ENCODE results near the gene ANKRD39.

DNA sequence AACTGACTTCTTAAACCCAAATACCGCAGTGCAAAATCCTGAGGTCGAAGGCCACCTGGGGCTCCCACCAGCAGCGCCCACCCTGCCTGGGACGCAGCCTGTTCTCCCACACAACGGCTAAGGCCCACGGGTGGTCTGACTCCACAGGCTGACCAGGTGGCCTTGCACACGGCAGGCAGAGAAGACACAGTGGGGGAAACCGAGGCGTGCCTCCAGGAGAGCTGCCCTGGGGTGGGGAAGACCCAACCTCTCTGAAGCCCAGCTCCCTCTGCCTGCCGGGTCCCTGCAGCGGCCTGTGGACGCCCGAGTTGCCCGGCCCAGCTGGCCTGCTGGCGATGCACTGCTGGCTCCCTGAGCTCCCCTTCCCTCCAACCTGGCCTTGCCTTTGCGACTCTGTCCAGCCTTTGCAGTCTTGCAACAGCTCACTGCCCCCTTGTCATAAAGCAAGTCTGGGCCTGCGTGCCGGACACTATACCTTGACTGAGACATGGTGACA is 21.8 kb upstream of the ANKRD39 start:
- TF ChIP-seq MECOM (CRISPR knock-in tag; IDR thresholded peaks at IDR 0.05) (no peak), TCFL5 (CRISPR knock-in tag; conservative IDR thresholded peaks at IDR 0.05) (no peak), ARID2 (IDR thresholded peaks at IDR 0.05) (no peak), POLR2AphosphoS5 (IDR thresholded peaks at IDR 0.05; ENCODE audit: control insufficient read depth, insufficient read depth, low read depth, low read length) (no peak), FOXJ2 (tag; IDR thresholded peaks at IDR 0.05) (no peak), SMAD3 (CRISPR knock-in tag; conservative IDR thresholded peaks at IDR 0.05) (no peak), EP300 (IDR thresholded peaks at IDR 0.05; ENCODE audit: low read length) (no peak), MTA2 (IDR thresholded peaks at IDR 0.05; ENCODE audit: low read depth) (no peak)

All from K562 (cell line).